Measurements from ENCODE around the gene COLEC12.

COLEC12 gene

GRCh38 chr18:474416-474815 lies 26.1 kb downstream of the COLEC12 start:
- DNase-seq (ENCODE audit: low spot score) = no peak

- no peak for DNase-seq (ENCODE audit: low spot score)
Observed at GRCh38 chr18:473802-474201, 26.7 kb downstream of the COLEC12 start.

- no peak for DNase-seq (ENCODE audit: low spot score)
Observed at GRCh38 chr18:471716-472115, 28.8 kb downstream of the COLEC12 start.

DNA sequence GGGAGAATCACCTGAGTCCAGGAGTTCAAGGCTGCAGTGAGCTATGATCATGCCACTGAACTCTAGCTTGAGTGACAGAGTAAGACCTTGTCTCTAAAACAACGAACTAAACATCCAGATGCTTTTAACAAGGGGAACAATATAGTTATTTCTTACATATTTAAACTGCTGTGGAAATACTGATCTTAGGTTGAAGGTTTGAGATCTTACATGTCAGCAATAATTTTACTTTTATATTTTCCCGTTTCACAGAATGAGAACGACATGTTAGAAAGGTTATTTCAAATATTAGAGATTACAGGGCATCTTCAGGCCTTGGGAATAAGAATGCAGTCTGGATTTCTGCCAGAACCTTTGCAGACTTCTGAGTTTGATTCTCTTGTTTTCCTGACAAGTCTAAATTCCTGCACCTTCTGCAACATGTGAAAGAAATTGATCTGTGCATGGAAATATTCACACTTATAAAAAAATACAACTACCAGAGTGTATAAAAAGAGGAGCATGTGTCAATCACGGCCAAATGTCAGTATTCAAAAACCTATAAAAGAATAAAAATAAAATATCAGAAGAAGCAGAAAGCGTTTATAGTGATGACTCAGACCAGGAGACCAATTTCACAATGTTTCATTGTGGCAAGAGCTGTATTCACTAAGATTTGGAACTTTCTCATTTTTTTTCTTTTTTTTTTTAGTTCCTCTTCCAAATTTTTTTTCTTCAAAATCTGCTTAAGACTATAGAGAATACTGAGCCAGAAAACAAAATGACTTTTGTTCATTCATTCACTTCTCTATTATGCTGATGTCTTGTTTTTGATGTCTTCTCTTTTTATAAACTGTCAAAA lies 29.6 kb downstream of the COLEC12 start:
- DNase-seq (ENCODE audit: low spot score) = no peak

DNA sequence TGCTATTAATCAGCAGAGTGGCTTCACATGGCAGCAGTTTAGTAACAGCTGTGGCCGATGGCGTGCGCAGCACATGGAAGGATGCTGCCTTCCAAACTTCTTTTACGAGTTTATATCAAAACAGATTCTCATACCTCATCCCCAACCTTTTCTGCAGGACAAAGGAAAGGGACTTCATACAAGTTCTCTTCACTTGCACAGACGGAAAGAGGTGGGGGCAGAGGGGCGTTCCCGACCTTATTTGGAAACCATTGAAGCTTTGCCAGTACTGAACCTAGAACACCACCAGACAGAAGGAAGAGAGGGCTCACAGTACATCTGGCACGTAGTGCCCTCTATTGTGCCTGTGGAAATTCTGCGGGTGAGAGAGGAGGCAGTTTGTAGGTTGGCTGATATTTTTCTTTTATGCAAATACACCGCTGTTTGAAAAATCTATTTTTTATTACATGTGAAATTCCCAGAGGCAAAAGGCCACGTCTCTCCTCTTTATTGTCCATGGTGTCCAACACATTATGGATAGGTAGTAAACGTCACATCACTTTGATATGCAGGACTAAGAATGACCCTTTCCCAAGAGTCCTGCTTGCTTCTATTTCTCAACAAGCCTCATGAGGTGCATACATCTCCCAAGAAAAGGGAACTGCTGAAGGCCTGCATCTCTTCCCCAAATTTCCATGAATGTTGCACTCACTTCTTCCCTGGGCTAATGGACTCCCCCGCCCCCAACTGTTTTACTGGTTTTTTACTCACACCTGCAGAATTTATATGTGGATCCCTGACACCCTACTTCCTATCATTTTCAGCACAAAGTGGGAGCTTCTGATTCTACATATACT lies 31.3 kb downstream of the COLEC12 start:
- peak; percentile 22 for DNase-seq (ENCODE audit: low spot score)

DNA sequence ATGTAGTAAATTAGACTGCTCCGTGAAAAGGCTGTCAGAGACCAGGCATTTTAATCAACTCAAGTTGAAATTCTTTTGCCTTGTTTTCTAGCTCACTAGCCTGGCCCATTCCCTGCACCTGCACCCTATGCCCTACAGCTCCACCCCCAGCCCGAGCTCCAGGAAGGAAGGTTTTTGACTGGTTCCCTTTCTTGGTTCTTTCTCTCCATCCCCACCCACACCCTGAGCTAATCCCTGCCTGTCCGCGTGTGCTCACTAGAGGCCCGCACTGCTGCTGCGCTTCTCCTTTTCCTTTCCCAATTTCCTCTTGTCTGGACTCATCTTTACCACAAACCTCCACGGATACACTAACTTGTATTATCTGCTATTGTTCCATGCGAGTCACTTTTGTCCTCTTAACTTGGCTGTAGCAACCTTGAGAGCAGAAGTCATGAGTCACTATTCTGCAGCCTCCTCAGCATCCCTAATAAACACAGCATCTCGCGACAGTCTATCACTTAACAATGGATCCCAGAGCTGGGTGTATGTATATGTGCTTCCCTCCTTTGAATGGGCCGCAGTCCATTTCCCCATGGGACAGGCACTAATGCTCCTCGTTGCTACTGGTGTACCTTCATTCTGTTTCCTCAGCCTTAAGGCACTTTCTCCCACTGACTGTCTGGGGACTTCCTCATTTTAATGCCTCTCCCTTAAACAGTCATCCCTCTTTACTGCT lies 36.5 kb downstream of the COLEC12 start:
- peak; percentile 25 for DNase-seq (ENCODE audit: low spot score)

DNA sequence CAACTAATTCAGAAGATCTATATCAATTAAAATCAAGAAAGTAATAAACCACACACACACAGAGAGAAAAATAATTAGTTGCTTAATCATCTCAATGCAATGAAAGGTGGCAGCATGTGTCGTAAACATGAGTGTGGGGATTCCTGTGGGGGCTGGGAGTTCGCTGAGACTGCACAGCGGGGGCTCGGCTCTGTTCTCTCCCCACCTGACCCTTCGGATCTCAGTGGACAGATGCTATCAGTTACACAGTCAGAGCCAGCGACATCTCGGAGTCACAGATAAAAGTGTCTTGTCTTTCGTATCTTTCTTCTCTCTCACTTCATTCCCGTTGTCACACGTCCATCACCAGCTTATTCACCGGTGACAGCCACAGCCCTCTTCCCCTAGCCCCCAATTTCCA lies 37.1 kb downstream of the COLEC12 start:
- DNase-seq (ENCODE audit: low spot score) = no peak

GRCh38 chr18:461762-462161 lies 38.7 kb downstream of the COLEC12 start:
- DNase-seq (ENCODE audit: low spot score) = no peak

DNA sequence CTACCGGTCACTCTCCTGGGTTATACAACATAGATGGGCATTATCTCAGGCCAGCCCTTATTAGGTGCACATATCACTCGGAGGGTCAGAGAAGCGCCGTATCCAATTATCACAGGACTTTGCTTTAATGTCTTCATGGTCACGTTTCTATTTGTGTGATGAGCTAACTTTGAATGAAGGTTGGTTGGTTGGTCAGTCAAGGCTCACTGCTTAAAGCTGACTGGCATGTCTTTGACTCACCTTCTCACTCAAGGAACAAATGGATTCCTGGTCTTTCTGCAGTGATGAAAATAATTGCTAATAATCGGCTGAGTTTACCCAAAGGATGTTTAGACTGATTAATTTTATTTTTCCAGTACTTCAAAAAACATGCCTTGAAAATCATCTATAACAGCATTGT lies 39.7 kb downstream of the COLEC12 start:
- DNase-seq (ENCODE audit: low spot score) = no peak

GRCh38 chr18:459814-460593 lies 40.5 kb downstream of the COLEC12 start:
- no peak for DNase-seq (ENCODE audit: low spot score)

- no peak for DNase-seq (ENCODE audit: low spot score)
Observed at GRCh38 chr18:457521-458412, 42.7 kb downstream of the COLEC12 start.

- DNase-seq (ENCODE audit: low spot score) = no peak
Observed at GRCh38 chr18:457140-457519, 43.4 kb downstream of the COLEC12 start.

DNA sequence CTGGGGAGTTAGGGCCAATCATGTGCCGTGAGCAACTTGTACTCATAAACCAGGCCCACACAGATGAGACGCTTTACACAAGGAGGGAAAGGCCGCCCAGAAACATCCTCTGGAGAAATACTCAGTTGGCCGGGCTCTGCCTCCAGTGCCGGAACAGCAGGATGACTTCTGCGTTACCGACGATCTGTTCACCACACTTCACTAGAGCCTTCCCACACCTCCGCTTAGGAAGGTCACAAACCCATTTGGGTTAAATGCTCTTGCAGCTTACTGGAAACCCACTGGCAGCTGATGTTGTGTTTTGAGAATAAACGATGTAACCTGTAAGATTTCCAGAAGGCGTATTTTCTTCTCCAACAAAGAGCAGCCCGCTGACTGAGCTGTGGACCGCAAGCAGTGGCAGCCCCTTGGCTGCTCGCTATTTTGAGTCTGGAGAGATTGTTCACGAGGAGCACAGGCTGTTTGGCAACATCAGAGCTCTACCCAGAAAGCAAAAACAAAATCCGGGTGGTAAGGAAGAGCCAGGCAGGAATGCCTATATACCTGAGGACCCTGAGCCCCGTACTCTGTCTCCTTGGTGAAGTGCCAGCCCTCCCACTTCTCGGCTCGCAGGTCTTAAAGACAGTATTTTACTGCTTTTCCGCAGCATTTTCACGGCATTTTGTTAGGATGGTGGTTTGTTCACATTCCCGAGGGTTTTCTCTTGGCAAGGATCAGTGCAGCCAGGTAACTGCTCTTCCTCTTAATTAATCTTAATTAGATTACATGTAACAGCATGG lies 44.0 kb downstream of the COLEC12 start:
- no peak for DNase-seq (ENCODE audit: low spot score)

- no peak for DNase-seq (ENCODE audit: low spot score)
Observed at GRCh38 chr18:453400-453799, 47.1 kb downstream of the COLEC12 start.

DNA sequence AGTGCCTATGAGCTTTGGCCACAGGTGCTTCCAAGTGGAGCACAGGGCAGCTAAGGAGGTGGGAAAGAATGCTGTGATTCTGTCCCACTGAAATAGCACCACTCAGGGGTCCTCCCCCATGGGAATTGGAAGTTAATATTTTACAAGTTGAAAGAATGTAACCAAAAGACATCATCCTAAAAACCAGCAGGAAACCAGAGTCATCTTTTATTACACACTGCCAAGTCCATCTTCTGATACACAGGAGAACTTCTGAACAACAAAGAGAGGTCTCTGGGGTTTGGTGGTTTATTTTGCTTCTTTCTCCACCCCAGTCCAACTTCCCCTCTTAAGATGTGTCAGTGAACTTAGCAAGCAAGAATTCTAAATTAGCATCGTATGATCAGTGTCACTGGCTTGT lies 47.7 kb downstream of the COLEC12 start:
- no peak for DNase-seq (ENCODE audit: low spot score)

DNA sequence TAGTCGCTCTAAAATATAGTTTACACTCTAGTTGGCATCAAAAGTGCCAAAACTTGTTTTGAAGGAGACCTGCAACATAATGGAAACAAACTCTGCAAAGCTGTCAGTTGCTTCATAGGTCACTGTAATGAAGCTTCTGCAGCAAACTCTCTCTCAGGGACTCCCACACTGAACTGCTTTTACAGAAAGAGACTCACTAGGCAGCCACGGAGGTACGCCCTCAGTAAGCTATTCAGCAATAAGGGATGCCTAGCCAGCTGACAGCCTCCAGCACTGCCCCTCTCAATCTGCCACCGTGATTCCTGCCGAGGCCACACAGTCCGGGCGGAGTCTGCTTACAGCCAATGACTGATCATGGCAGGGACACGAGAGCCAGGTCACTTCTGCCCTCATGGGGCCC lies 51.1 kb downstream of the COLEC12 start:
- peak; percentile 44 for DNase-seq (ENCODE audit: low spot score)

GRCh38 chr18:448116-448790 lies 52.2 kb downstream of the COLEC12 start:
- DNase-seq (ENCODE audit: low spot score) = no peak

DNA sequence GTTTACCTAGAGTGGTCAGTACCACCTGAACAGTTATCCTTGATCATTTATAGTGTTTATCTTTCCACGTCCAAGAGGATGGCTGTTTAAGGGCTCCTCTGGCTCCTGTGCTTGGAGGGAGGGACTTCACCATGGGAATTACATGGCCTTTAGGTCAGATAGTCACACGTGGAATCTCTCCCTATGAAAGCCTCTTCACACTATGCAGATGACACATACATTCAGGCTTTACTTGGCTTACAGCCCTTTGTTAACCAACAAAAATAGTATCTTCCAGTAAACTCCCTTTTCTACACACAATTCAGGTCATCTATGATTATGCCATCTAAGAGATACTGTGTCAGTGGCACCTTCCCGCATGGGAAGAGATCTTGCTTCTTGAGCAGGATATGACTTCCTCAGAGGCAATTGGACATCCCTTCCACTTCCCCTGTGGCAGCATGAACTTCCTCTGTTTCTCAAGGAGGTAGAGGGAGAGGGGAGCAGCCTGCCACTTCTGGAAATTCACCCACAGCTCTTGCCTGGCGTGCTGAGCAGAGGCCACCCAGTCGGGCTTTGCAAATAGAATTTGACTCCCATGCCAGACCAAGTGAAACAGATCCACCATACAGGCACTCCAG lies 53.5 kb downstream of the COLEC12 start:
- DNase-seq (ENCODE audit: low spot score) = no peak

- DNase-seq (ENCODE audit: low spot score) = no peak
Observed at GRCh38 chr18:445055-445454, 55.4 kb downstream of the COLEC12 start.
